ENCODE measurements around the gene ANGPTL7.

GRCh38 chr1:11176081-11176706 lies 13.0 kb upstream of the ANGPTL7 start:
- TF ChIP-seq CTCF (conservative IDR thresholded peaks at IDR 0.05 in 1 of 2, IDR thresholded peaks at IDR 0.05 in 1 of 2; ENCODE audit: low read depth in 1 of 2, low read length in 2 of 2) (no peak), EZH2 (IDR thresholded peaks at IDR 0.05; ENCODE audit: low read length, missing control alignments) (no peak)

All from fibroblast of lung (primary cell).